Tibial artery (tissue), 4 donors: ENCODE data around the gene KCNT1.

ENCODE experiments used
- DNase-seq, 2 donors: peaks; one replicate each; pipeline ENCODE4 v3.0.0-alpha.2; 2019
- H3K27ac ChIP-seq, 2 donors: fragments of 200-600 bp; sonication (generic) in 1 of 2; 1 replicate in 1 of 2; 2 replicates in 1 of 2; pipeline ENCODE4 v1.5.1; 2018 to 2019; ENCODE audit warnings: mild to moderate bottlenecking in 1 of 2
- H3K27me3 ChIP-seq, 2 donors: fragments of 200-600 bp; sonication (generic) in 1 of 2; one replicate each; pipeline versions ENCODE4 v1.5.1 to v1.6.0; 2016 to 2019
- H3K36me3 ChIP-seq, 3 donors: fragments of 200-600 bp; sonication (generic) in 2 of 3; one replicate each; pipeline ENCODE4 v1.5.1; 2016 to 2019; ENCODE audit warnings: mild to moderate bottlenecking in 2 of 3
- H3K4me1 ChIP-seq, 4 donors: fragments of 200-600 bp; sonication (generic) in 2 of 4; 1 replicate in 3 of 4; 2 replicates in 1 of 4; pipeline ENCODE4 v1.5.1; 2016 to 2019
- H3K4me3 ChIP-seq, 2 donors: fragments of 200-600 bp; sonication (generic) in 1 of 2; 1 replicate in 1 of 2; 2 replicates in 1 of 2; pipeline ENCODE4 v1.5.1; 2018 to 2019; ENCODE audit warnings: mild to moderate bottlenecking in 2 of 2
- H3K9me3 ChIP-seq, 3 donors: fragments of 200-600 bp; sonication (generic) in 1 of 3; one replicate each; pipeline ENCODE4 v1.5.1; 2016 to 2019
- CTCF ChIP-seq, 2 experiments: fragments of 200-600 bp in 1 of 2; fragments of 450-650 bp in 1 of 2; IDR thresholded peaks; one replicate each; pipeline ENCODE4 v1.5.1; 2017 to 2019; ENCODE audit warnings: antibody characterized with exemption in 2 of 2, mild to moderate bottlenecking in 1 of 2, moderate library complexity in 1 of 2
- intact Hi-C: fragments of 100-400 bp; cut with DNase I; formaldehyde crosslinking; loops from one replicate; pipeline ENCODE4 v1.15.0; 2023; ENCODE audit warnings: low total_unique reads

KCNT1 gene

DNA sequence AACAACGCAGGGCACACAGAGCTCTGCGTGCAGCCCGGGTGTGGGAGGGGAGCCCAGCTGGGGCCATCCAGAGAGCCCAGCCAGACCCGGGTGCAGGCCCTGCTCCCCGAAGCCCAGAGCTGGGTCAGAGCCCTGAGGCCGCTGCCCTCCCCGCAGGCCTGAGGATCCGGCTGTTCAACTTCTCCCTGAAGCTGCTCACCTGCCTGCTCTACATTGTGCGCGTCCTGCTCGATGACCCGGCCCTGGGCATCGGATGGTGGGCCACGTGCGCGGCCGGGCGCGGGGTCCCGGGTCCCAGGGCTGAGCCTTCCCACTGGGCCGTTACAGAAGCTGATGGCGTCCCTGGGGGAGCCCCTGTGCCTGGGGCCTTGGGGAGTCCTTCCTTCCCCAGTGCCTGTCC is 48.8 kb downstream of the KCNT1 start:
- no peaks in the 10 kb centered on the region for H3K36me3 ChIP-seq
- intact Hi-C loops = no loop called here
- no peak overlapping the region for H3K27ac ChIP-seq
- H3K27me3 ChIP-seq = peaks cover 0 to 56% of the 10 kb centered on the region in 2 donors
- DNase-seq = no peak
- H3K4me1 ChIP-seq = no peaks in the 10 kb centered on the region
- H3K9me3 ChIP-seq = peaks cover 0 to 6% (median 0%) of the 10 kb centered on the region in 3 donors
- no peak overlapping the region for H3K4me3 ChIP-seq
- no peak for TF ChIP-seq CTCF (IDR thresholded peaks at IDR 0.05)

- Histone ChIP-seq H3K4me1 (no peaks in the 10 kb centered on the region), H3K9me3 (peaks cover 0 to 6% (median 0%) of the 10 kb centered on the region in 3 donors), H3K27me3 (peaks cover 0 to 49% of the 10 kb centered on the region in 2 donors), H3K27ac (no peak overlapping the region), H3K4me3 (no peak overlapping the region), H3K36me3 (no peaks in the 10 kb centered on the region)
- TF ChIP-seq CTCF (IDR thresholded peaks at IDR 0.05) = no peak
- DNase-seq = no peak
- intact Hi-C loops = no loop called here
Observed at GRCh38 chr9:135751501-135751900, 49.5 kb downstream of the KCNT1 start.

- intact Hi-C loops = no loop called here
- Histone ChIP-seq H3K36me3 (no peaks in the 10 kb centered on the region), H3K27ac (no peak overlapping the region), H3K27me3 (peaks cover 0 to 39% of the 10 kb centered on the region in 2 donors), H3K4me1 (no peaks in the 10 kb centered on the region), H3K4me3 (no peak overlapping the region), H3K9me3 (peaks cover 0 to 6% (median 0%) of the 10 kb centered on the region in 3 donors)
- no peak for TF ChIP-seq CTCF (IDR thresholded peaks at IDR 0.05)
- DNase-seq = no peak
Observed at GRCh38 chr9:135752281-135753204, 50.6 kb downstream of the KCNT1 start.

DNA sequence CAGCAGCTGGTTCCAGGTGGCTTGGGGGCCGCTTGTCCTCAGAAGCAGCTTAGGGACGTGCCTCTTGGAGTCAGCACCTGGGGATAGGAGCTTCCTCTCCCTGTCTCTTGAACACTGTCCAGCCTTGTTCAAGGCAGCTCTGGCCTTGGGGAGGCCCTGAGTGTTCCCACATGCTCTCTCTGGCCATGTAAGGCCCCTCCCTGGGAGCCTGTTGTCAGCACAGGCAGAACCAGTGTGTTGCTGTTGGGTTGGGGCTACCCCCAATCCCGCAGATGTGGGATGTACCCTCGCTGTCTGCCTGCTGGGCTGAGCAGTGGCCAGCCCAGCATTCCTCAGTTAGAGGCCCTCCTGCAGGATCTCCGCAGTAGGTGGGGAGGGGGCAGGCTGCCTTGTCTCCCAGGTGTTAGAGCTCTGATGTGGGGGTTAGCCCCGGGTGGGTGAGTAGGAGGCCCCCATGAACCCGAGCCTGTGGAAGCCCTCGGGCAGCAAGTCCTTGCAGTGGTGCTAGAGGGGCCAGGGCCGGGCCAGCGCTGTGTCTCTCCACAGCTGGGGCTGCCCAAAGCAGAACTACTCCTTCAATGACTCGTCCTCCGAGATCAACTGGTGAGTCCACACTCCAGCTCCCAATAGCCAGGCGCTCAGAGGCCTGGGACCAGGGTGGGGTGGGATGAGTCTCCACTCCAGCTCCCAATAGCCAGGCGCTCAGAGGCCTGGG is 51.6 kb downstream of the KCNT1 start:
- Histone ChIP-seq H3K27me3 (peaks cover 0 to 30% of the 10 kb centered on the region in 2 donors), H3K4me1 (no peaks in the 10 kb centered on the region), H3K27ac (no peak overlapping the region), H3K36me3 (no peaks in the 10 kb centered on the region), H3K4me3 (no peak overlapping the region), H3K9me3 (peaks cover 0 to 6% (median 0%) of the 10 kb centered on the region in 3 donors)
- intact Hi-C loops = no loop called here
- no peak for DNase-seq
- TF ChIP-seq CTCF (IDR thresholded peaks at IDR 0.05) = no peak

DNA sequence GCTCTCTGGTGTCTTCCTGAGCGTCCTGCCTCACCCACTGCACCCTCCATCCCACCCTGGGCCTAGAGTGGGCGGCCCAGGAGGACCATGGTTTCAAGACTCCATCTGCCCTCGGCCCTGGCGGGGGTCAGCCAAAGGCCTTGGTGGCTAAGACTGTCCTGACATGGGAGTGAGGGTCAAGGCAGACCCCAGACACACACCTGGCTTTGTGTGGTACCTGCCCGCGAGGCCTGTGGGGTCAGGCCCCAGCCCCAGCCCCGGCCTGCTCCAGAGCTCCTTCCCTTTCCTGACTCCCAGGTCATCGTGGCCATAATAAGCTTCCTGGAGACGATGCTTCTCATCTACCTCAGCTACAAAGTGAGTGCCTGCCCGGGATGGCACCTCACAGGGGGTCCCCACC is 54.6 kb downstream of the KCNT1 start:
- peaks cover 0 to 18% of the 10 kb centered on the region in 2 donors for H3K27me3 ChIP-seq
- DNase-seq = no peak

More for the DNA sequence above, 54.6 kb downstream of the KCNT1 start:
- intact Hi-C loops = no loop called here
- no peak overlapping the region for H3K27ac ChIP-seq
- peaks cover 0 to 6% (median 0%) of the 10 kb centered on the region in 3 donors for H3K9me3 ChIP-seq
- no peaks in the 10 kb centered on the region for H3K36me3 ChIP-seq
- no peak for TF ChIP-seq CTCF (IDR thresholded peaks at IDR 0.05)
- no peak overlapping the region for H3K4me3 ChIP-seq
- H3K4me1 ChIP-seq = no peaks in the 10 kb centered on the region
